Body of pancreas (tissue), 4 donors: ENCODE results near the gene PRKG1. TPM values are rescaled to one million over a fixed set of nuclear protein-coding genes. Genes with fewer than 3 reads are reported as not detected.
"Not testable (repeated sequence)": the region's sequence is repeated elsewhere in the genome, so short reads cannot be mapped to it uniquely, and the experiment has no call there.

Experiments used
- ATAC-seq: fragments of 150-250 bp; one replicate; pipeline ENCODE4 v1.9.1; 2016
- DNase-seq, 4 donors: peaks; one replicate each; pipeline ENCODE4 v3.0.0-alpha.2; 2019
- H3K27ac ChIP-seq, 4 donors: fragments of 200-600 bp; sonication (generic); 1 replicate in 3 of 4; 2 replicates in 1 of 4; pipeline versions ENCODE4 v1.5.1 to v1.6.1; 2016 to 2019; ENCODE audit warnings: mild to moderate bottlenecking in 1 of 4, mixed read lengths in 1 of 4, moderate library complexity in 1 of 4
- H3K27me3 ChIP-seq, 2 donors: fragments of 200-600 bp; sonication (generic); one replicate each; pipeline ENCODE4 v1.6.0; 2016; ENCODE audit warnings: mild to moderate bottlenecking in 1 of 2
- H3K36me3 ChIP-seq, 2 donors: fragments of 200-600 bp; sonication (generic); replicated peaks in 1 of 2; 2 replicates each; pipeline ENCODE4 v1.5.1; 2016; ENCODE audit warnings: low read depth in 2 of 2; ENCODE audit not compliant: insufficient read depth in 1 of 2
- H3K4me1 ChIP-seq: fragments of 200-600 bp; sonication (generic); one replicate; pipeline ENCODE4 v1.6.0; 2016
- H3K4me3 ChIP-seq, 2 donors: fragments of 200-600 bp; sonication (generic); 1 replicate in 1 of 2; 2 replicates in 1 of 2; pipeline ENCODE4 v1.5.1; 2016 to 2019
- H3K9me3 ChIP-seq, 3 donors: fragments of 200-600 bp; sonication (generic); 1 replicate in 2 of 3; 2 replicates in 1 of 3; pipeline ENCODE4 v1.5.1; 2016
- POLR2A ChIP-seq, 3 donors: fragments of 450-650 bp; IDR thresholded peaks; one replicate each; pipeline ENCODE4 v1.6.1; 2016; ENCODE audit warnings: antibody characterized with exemption in 3 of 3, mild to moderate bottlenecking in 2 of 3
- WGBS, 2 donors: methylation state at CpG; one replicate each; pipeline ENCODE4 v1.1.5; 2017; 5-methylcytosine and 5-hydroxymethylcytosine counted together
- intact Hi-C: fragments of 100-400 bp; cut with DNase I; formaldehyde crosslinking; loops from one replicate; pipeline ENCODE4 v1.15.1; 2023
- total RNA-seq, 2 donors: library from RNA; depleted of rRNA; stranded (reverse); fragments of >200 nt; gene quantifications; one replicate each; pipeline ENCODE4 v1.1.0, GENCODE V29; 2016
- TF ChIP-seq, protein P1 (sequence below), 7 experiments: fragments of 450-650 bp in 4 of 7; fragments of 200-600 bp in 3 of 7; sonication (generic) in 3 of 7; IDR thresholded peaks; one replicate each; pipeline ENCODE4 v1.5.1; 2016 to 2019; ENCODE audit warnings: antibody characterized with exemption in 7 of 7

PRKG1 gene
- total RNA-seq, 2 donors from 2014 or later = 14.2 to 18.9 TPM

DNA sequence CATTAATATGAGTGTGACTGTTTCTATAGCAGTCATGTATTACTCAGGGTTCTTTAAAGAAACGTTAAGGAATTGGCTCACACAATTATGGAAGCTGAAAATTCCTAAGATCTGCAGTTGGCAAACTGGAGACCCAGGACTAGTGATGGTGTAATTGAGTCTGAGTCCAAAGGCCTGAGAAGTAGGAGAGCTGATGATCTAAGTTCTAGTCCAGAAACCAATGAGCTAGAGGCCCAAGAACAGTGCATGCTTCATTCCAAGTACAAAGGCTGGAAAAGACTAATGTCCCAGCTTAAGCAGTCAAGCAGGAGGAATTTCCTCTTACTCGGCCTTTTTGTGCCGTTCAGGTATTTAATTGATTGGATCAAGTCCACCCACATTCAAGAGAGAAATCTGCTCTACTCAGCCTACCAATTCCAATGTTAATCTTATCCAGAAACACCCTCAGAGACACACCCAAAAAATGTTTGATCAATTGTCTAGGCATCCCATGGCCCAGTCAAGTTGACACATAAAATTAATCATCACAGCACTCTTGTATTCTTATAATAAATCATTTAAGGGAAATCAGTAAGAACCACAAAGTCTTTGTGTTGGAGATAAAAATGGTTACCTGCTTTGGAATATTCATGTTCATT is 312.1 kb downstream of the PRKG1 start:
- intact Hi-C loops = no loop called here
- TF ChIP-seq, protein P1, sequence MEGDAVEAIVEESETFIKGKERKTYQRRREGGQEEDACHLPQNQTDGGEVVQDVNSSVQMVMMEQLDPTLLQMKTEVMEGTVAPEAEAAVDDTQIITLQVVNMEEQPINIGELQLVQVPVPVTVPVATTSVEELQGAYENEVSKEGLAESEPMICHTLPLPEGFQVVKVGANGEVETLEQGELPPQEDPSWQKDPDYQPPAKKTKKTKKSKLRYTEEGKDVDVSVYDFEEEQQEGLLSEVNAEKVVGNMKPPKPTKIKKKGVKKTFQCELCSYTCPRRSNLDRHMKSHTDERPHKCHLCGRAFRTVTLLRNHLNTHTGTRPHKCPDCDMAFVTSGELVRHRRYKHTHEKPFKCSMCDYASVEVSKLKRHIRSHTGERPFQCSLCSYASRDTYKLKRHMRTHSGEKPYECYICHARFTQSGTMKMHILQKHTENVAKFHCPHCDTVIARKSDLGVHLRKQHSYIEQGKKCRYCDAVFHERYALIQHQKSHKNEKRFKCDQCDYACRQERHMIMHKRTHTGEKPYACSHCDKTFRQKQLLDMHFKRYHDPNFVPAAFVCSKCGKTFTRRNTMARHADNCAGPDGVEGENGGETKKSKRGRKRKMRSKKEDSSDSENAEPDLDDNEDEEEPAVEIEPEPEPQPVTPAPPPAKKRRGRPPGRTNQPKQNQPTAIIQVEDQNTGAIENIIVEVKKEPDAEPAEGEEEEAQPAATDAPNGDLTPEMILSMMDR (IDR thresholded peaks at IDR 0.05) = no peak
- TF ChIP-seq POLR2A (IDR thresholded peaks at IDR 0.05) = no peak
- H3K27ac ChIP-seq = no peak overlapping the region
- ATAC-seq (no peak), DNase-seq (no peak)
- H3K4me1 ChIP-seq = no peaks in the 10 kb centered on the region
- WGBS, 2 donors = 52 to 55% methylated on average over 3 of the region's 3 CpGs
- H3K36me3 ChIP-seq = no peaks in the 10 kb centered on the region
- no peaks in the 10 kb centered on the region for H3K27me3 ChIP-seq
- no peaks in the 10 kb centered on the region for H3K9me3 ChIP-seq
- no peak overlapping the region for H3K4me3 ChIP-seq

DNA sequence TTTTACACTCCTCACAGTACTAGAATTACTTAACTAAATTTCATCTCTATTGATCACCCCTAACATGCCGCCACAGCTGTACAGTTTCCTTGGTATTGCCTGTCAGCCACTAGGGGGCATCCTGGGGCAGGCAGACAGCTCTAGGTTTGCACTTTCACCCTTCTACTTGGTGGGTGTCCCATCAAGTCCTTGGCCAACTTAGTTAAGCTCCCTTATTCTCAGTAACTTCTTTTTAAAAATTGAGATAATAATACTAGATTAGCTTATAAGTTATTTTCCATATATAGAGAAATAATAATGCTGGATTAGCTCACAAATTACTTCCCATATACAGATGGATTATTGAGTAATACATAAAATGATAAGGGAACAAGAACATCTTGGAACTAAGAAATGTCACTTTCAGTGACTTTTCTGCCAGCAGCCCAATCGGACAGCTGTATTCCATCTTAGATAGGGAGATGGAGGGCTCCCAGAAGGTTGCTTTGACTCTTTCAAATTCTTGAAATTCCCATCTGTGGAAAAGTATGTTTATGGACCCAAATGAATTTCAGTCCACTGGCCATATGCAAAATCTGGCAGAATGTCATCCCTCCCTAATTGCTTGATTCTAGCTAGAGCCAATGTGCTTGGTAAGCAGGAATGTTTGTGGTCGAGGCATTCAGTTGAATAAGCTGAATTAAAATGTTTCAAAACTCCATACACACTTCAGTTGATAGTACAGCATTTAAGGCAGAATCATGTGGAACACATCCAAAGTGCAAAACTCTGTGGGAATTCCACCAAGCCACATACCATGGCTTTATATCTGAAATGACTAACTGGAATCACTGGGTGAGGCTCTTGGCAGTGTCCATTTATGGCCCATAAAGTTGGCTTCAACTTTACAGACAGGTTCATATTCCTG is 315.4 kb downstream of the PRKG1 start:
- Histone ChIP-seq H3K36me3 (no peaks in the 10 kb centered on the region), H3K27ac (no peak overlapping the region), H3K9me3 (no peaks in the 10 kb centered on the region), H3K27me3 (no peaks in the 10 kb centered on the region), H3K4me3 (no peak overlapping the region), H3K4me1 (no peaks in the 10 kb centered on the region)
- TF ChIP-seq, protein P1 (IDR thresholded peaks at IDR 0.05) = peak; percentile 47 to 61 (median 50)
- TF ChIP-seq POLR2A (IDR thresholded peaks at IDR 0.05) = no peak
- peak; percentile 63 for ATAC-seq
- 78 to 80% methylated on average over 3 of the region's 3 CpGs for WGBS, 2 donors
- intact Hi-C loops = no loop called here
- DNase-seq = peak; percentile 36 to 57 (median 47)

DNA sequence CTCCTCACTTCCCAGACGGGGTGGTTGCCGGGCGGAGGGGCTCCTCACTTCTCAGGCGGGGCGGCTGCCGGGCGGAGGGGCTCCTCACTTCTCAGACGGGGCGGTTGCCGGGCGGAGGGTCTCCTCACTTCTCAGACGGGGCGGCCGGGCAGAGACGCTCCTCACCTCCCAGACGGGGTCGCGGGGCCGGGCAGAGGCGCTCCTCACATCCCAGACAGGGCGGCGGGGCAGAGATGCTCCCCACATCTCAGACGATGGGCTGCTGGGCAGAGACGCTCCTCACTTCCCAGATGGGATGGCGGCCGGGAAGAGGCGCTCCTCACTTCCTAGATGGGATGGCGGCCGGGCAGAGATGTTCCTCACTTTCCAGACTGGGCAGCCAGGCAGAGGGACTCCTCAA is 318.7 kb downstream of the PRKG1 start:
- H3K27ac ChIP-seq, DNase-seq, H3K4me3 ChIP-seq, ATAC-seq, H3K27me3 ChIP-seq, H3K9me3 ChIP-seq, H3K36me3 ChIP-seq, intact Hi-C loops, H3K4me1 ChIP-seq: not testable (repeated sequence)
- 98 to 100% methylated on average over 5 to 28 of the region's 29 CpGs for WGBS, 2 donors

DNA sequence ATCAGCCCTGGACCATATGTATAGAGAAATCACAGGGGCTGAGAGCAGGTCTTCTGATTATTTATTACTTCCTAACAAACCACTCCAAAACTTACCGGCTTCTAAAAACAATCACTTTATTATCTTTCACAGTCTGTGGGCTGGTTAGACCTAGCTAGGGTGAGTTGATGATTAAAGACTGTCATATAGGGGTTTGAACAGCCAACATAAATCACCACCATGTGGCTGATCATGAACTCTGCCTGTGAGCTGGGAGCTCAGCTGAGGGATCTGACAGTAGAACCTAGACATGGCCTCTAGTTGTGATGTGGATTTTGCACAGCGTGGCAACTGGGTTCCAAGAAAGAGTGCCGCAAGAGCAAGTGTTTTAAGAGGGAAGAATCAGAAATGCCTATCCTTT is 319.8 kb downstream of the PRKG1 start:
- 81 to 84% methylated on average over 3 of the region's 3 CpGs for WGBS, 2 donors
- peaks cover 12% of the 10 kb centered on the region for H3K4me1 ChIP-seq
- H3K4me3 ChIP-seq = no peak overlapping the region
- no peaks in the 10 kb centered on the region for H3K36me3 ChIP-seq
- no peak for TF ChIP-seq POLR2A (IDR thresholded peaks at IDR 0.05)
- TF ChIP-seq, protein P1 (IDR thresholded peaks at IDR 0.05) = no peak
- DNase-seq (no peak), ATAC-seq (no peak)
- no peaks in the 10 kb centered on the region for H3K9me3 ChIP-seq
- H3K27ac ChIP-seq = no peak overlapping the region
- no peaks in the 10 kb centered on the region for H3K27me3 ChIP-seq
- intact Hi-C loops = no loop called here

DNA sequence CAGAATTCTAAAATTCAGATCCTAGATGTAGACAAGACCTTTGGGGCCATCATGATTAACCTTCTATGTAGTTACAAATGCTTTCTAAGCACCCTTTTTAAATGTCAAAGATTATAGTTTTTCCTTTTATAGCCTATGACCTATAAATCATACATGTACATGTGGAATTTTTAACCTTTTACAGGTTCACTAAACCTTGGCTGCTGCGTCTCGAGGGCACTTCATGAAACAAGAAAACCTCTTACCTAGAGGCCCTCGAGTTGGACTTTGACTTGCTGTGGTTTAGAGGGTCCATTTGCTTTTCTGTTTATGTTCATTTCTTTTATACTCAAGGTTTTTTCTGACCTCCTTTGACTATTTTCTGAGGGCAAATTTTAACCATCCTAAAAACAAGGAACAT is 323.0 kb downstream of the PRKG1 start:
- Histone ChIP-seq H3K27me3 (no peaks in the 10 kb centered on the region), H3K4me1 (peaks cover 12% of the 10 kb centered on the region), H3K36me3 (no peaks in the 10 kb centered on the region), H3K27ac (peak overlapping the region in 1 of 4 donors; percentile 45), H3K4me3 (no peak overlapping the region), H3K9me3 (no peaks in the 10 kb centered on the region)
- intact Hi-C loops = no loop called here
- 46 to 51% methylated on average over 3 of the region's 3 CpGs for WGBS, 2 donors
- ATAC-seq (no peak), DNase-seq (no peak)
- TF ChIP-seq, protein P1 (IDR thresholded peaks at IDR 0.05) = no peak
- TF ChIP-seq POLR2A (IDR thresholded peaks at IDR 0.05) = no peak
